ENCODE measurements around the gene MARCHF3. TPM values are rescaled to one million over a fixed set of nuclear protein-coding genes. Genes with fewer than 3 reads are reported as not detected.
A peak's percentile ranks its signal among the peaks of the same experiment; 100 is the strongest.
"Not testable (repeated sequence)": the region's sequence is repeated elsewhere in the genome, so short reads cannot be mapped to it uniquely, and the experiment has no call there.

Gene MARCHF3
- total RNA-seq (2014; rRNA removed; shearing (Covaris generic)): 4.0 and 6.5 TPM in 2 replicates
- 1.1 and 3.0 TPM in 2 replicates for polyA plus RNA-seq (2014; cell fraction: nucleus; rRNA removed)

- DNase-seq (ENCODE audit: extremely low read depth, low read depth): peak; percentile 93
Measured at GRCh38 chr5:127030259-127031146, at the start of gene MARCHF3. TSS of gene MARCHF3 (minus strand) at chr5:127030558. CDS start at chr5:126918171, 112,387 bp downstream.

GRCh38 chr5:127079994-127080491, 49.7 kb upstream of the MARCHF3 start:
- no peak for DNase-seq (ENCODE audit: extremely low read depth, low read depth)

DNA sequence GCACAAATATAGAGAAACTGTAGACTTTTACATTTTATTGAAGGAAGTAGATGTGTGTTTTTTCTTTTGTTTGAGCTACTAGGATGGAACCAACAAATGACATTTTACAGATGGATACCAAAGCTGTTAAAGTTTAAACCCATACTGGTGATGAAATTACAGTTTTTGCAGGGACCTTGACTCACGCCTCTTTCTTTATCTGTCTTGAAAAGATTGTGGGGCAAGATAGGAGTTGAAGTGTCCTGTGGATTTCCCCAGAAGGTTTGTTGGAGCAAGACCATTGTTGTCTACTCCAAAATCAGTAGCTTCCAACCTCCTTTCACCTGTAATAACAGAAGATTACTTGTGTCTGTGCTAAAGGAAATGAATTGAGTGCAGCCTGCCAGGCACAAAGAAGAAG, 47.0 kb upstream of the MARCHF3 start:
- DNase-seq (ENCODE audit: extremely low read depth, low read depth): no peak

DNA sequence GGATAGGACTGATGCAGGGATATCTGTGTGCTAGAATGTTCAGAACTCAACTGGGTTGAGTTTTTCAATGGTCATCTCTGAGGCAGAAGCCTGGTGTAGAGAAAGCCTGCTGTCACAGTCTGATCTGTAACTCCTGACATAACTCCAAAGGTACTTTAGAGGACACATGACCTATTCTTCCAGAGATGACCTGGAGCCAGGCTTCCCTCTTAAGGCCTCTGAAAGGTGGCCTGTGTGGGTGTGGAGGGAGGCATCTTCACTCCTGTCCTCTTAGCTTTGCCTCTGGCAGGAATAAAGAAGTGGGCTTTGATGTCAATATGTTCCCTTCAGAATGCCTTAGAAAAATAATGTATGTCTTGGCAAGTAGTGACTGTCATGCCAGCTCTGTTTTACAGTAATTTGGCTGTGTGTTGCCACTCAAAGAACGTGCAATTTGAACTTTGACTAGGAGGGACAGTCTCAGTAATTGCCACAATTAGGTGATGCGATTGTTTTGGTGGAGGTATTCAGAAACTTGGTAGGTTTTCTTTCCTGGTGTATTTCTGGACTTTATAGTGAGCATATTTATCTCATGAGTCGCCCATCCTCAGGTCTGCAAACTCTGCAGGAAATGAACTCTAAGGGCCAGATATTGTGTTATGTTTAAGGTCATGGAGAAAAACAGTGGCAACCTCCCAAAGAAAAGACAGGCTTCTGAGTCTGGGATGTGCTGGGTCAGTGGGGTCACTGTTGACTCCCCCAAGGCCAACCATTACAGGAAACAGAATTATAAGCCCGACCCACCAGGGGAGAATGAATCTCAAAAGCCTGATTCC, 46.2 kb upstream of the MARCHF3 start:
- no peak for DNase-seq (ENCODE audit: extremely low read depth, low read depth)

DNA sequence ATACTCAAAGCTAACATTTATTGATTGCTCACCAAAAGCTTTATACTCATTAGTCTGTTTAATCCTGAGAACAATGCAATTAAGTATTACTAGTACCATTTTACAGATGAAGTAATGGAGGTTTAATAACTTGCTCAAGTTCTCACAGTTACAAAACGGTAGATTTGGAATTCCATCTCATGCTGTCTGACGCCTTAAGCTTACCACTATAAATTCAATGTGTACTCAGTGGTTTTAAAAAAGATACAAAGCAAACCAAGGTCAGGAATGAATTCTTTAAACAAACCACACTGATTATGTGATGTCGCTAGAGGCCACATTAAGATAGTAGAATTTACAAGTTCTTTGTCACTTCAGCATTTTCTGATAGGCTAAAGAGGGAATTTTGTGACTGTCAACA, 44.1 kb upstream of the MARCHF3 start:
- DNase-seq (ENCODE audit: extremely low read depth, low read depth): no peak

DNA sequence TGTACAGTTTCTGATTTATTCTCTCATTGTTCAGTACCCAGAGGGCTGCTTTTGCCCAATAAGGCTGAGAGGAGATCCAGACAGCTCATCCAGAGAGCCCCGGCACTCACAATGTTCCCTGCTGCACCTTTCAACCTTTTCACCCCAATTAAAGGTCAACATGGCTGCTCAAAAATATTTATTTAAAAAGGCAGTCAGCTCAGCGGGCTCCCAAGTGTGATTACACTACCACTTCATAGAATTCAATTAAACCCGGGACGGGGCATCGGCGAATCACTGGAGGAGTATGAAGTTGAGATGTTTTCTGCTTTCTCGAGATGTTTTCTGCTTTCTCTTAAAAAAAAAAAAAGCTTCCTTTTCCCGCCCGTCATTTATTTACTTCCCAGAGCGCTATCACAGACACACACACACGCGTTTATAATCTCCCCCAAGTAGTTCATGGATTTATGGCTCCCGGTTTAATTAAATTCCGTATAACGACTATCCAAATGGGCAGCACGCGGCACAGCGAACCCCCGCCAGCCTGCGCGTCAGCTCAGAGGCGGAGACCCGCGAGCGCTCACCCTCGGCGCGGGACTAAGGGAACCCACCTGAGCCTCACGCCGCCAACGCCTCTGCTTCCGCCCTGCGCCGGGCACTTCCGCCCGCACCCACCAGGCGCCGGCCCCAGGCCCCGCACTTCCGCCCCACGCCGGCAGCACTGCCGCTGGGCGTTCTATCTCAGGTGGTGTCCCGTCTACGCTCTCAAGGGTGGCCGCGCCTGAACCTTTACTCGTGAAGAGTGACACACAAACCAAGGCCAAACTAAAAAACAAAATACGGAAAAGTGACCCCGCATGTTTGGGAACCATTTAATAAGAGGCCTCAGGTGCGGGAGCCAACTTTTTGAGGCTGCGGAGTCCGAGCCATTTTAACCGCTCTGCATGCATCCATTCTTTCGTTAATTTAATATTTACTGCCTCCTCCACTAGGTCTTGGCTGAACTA, 42.8 kb upstream of the MARCHF3 start, which contains the start of gene C5orf63:
Gene C5orf63, minus strand, starts transcription at position 642 of the 986 bp plus-strand sequence. CDS start 14,507 bp downstream, outside the sequence.
- DNase-seq (ENCODE audit: extremely low read depth, low read depth): peak; percentile 49

GRCh38 chr5:127070243-127070642, 39.9 kb upstream of the MARCHF3 start:
- no peak for DNase-seq (ENCODE audit: extremely low read depth, low read depth)

GRCh38 chr5:127068493-127069214, 38.3 kb upstream of the MARCHF3 start:
- DNase-seq (ENCODE audit: extremely low read depth, low read depth): no peak

- no peak for DNase-seq (ENCODE audit: extremely low read depth, low read depth)
Measured at GRCh38 chr5:127066721-127067120, 36.4 kb upstream of the MARCHF3 start.

- DNase-seq (ENCODE audit: extremely low read depth, low read depth): no peak
Measured at GRCh38 chr5:127064253-127064840, 34.0 kb upstream of the MARCHF3 start.

DNA sequence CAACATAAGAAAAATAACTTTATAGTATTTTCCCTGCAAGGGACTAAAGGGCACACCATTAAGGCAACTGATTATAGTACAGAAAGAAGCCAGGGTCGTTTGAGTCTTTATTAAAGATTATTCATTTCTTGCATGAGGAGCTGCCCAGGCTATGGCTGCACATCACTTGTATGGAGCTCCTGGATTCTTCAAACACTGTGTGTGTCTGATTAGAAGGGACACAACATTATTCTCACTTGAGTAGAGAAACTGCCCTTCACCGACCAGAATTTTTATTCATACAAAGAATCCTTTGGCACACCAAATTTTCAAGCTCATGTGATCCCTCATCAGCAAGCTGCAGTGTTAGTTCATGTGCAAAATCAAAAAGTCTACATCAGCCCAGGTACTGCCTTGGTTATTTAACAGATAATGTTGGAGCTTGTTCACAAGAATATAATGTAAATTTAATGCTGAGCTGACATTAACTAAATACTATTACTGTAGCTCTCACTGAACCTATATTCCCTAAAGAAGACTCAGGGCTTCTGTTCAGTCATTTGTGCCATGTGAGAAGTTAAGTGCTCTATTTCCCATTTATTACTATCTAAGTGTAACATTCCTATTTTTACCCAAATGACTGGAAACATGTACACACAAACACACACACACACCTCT, 33.0 kb upstream of the MARCHF3 start:
- DNase-seq (ENCODE audit: extremely low read depth, low read depth): no peak

- DNase-seq (ENCODE audit: extremely low read depth, low read depth): no peak
Measured at GRCh38 chr5:127061956-127062355, 31.6 kb upstream of the MARCHF3 start.

DNA sequence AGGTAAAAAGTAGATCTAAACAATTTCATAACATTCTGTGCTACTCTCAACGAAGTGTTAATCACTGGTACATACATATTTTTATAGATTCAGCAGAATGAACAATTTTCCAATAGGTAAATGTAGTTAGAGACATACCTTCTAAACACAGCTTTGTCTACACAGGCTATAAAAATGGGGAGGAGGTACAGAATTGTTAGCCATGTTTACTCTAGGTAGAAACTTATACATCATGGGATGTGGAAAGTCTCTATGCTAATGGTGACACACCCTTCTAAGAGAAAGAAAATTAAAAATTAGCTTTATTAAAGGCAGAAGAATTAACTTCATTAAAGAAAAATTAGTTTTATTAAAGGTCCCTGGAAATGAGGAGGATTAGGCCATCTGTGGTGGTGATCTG, 31.2 kb upstream of the MARCHF3 start:
- no peak for DNase-seq (ENCODE audit: extremely low read depth, low read depth)

DNA sequence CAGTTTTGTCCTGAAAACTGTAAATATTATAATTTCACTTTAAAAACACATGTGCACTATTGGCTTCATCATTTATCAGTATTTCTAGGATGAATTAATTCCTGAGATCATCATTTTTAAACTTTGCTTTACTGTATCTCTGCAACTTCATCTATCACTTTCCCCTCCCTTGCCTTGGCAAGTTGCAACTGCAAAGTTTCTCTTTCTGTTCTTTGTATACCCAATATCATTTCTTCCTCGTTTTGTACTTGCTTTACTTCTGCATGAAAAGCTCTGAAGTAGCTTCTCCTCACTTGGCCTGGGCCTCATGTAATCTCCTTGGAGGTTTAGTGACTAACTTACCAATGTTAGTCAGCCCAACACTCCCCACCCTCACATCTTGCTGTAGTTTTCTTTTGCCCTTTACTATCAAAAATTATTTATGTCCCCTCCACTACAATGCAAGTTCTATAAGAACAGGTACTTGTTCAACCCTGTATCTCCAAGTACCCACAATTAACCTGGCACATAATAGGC, 30.2 kb upstream of the MARCHF3 start:
- DNase-seq (ENCODE audit: extremely low read depth, low read depth): no peak

GRCh38 chr5:127056896-127057295, 26.5 kb upstream of the MARCHF3 start:
- no peak for DNase-seq (ENCODE audit: extremely low read depth, low read depth)

DNA sequence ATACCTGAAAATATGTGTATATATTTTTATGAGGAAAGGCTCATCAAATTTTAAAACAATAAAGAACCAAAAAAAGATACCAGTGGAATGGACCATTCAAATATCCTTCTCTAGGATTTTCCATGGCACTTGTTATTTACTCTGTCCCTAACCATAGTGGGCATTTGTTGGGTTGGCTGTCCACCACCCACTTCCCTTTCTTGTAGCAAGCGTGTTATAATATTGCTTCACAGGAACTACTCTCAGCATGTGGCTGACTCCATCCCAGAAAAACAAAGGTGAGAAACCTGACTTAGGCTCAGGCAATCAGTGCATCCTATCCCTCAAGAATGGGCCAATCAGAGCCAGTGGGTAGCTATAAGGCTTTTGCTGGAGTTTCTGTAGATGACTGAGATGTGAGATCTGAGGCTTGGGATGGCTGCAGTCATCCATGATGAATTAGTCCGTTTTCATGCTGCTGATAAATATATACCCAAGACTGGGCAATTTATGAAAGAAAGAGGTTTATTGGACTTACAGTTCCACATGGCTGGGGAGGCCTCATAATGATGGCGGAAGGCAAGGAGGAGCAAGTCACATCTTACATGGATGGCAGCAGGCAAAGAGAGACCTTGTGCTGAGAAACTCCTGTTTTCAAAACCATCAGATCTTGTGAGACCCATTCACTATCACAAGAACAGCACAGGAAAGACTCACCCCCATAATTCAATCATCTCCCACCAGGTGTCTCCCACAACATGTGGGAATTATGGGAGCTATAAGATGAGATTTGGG, 25.7 kb upstream of the MARCHF3 start:
- DNase-seq (ENCODE audit: extremely low read depth, low read depth): no peak

GRCh38 chr5:127053551-127053950, 23.2 kb upstream of the MARCHF3 start:
- DNase-seq (ENCODE audit: extremely low read depth, low read depth): not testable (repeated sequence)

All from NCI-H460 (cell line).